HG03103 (cell line): ENCODE data around the gene LMLN.
"Not testable (repeated sequence)": the region's sequence is repeated elsewhere in the genome, so short reads cannot be mapped to it uniquely, and the experiment has no call there.

Experiments
- ATAC-seq: cut with Tn5 transposase; IDR thresholded peaks from one replicate; pipeline ENCODE4 v1.9.1; 2021; ENCODE audit warnings: low read depth; ENCODE audit not compliant: unreplicated experiment

LMLN gene

DNA sequence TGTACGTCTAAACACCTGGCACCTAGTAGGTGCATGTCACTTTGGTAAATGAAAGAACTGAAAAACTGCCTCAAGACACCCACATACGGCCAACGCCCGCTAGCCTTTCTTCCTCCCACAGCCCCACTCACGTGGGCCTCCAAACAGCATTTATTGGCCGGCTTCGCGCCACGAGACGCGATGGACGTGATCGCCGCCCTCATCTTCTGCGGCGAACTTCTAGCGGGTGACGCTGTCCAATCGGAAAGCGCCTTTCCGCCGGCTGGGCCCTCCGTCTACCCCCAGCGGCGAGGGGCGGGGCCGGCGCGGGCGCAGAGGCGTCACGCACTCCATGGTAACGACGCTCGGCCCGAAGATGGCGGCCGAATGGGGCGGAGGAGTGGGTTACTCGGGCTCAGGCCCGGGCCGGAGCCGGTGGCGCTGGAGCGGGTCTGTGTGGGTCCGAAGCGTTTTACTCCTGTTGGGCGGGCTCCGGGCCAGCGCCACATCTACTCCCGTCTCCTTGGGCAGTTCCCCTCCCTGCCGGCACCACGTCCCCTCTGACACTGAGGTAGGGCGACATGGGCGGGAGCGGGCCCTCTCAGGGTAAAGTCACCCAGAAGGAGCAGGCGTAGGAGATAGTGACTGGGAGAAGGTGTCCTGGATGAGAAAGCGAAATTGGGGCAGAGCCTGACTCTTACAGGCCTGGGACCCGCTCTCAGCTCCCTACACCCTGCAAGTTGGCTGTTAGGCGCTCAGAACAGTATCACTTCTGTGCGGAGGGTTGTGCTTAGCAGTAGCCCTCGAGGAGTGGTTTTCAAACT is at the start of gene LMLN:
TSS of gene LMLN (plus strand) at position 327 of the 803 bp plus-strand sequence. CDS start at position 356, 29 bp downstream.
- peak; percentile 96 for ATAC-seq

DNA sequence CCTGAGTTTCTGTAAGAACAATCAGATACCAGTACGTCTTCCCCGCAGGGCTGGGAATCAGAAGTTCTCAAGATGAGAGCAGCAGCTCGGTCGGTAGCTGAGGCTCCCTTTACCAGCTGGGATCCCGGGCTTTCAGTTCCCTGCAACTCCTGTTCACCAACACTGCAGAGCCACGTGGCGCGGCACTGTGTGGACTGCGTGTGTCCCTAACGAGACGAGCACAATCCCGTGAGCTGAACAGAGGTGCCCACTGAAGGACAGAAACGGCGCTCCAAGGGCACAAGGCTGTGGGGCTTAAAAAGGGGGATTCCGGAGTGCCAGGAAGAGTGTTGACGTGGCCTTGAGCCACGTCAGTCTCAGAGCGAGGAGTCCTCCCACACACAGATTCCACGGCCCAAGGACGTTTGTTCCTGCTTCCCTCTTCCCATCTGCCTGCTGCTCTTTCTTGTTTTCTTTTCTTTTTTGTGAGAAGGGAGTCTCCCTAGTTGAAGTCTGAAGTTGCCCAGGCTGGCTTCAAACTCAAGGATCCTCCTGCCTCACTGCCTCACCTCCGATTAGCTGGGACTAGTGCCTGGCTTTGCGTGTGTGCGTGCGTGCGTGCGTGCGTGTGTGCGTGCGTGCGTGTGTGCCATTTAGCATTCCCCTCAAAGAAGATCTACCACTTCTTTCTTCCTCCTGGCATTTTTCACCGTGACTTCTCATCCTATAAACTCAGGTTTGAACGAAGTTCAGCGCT is 47.1 kb upstream of the LMLN start:
- ATAC-seq: no peak

GRCh38 chr3:197913641-197914380 is 46.2 kb upstream of the LMLN start:
- ATAC-seq: no peak

DNA sequence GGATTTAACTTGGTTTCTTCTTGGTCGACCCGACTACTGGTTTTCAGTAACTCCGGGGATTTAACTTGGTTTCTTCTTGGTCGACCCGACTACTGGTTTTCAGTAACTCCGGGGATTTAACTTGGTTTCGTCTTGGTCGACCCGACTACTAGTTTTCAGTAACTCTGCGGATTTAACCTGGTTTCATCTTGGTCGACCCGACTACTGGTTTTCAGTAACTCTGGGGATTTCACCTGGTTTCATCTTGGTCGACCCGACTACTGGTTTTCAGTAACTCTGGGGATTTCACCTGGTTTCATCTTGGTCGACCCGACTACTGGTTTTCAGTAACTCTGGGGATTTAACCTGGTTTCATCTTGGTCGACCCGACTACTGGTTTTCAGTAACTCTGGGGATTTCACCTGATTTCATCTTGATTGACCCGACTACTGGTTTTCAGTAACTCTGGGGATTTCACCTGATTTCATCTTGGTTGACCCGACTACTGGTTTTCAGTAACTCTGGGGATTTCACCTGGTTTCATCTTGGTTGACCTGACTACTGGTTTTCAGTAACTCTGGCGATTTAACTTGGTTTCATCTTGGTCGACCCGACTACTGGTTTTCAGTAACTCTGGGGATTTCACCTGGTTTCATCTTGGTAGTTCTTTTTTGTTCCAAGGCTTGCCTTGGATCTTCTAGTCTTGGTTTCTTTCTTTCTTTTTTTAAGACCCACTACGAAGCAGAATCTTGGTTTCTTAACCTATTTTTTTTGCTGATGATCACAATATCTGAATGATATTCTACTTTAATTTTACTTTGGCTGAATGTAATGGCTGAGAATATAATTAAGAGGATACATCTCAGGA is 38.4 kb upstream of the LMLN start:
- ATAC-seq: not testable (repeated sequence)

DNA sequence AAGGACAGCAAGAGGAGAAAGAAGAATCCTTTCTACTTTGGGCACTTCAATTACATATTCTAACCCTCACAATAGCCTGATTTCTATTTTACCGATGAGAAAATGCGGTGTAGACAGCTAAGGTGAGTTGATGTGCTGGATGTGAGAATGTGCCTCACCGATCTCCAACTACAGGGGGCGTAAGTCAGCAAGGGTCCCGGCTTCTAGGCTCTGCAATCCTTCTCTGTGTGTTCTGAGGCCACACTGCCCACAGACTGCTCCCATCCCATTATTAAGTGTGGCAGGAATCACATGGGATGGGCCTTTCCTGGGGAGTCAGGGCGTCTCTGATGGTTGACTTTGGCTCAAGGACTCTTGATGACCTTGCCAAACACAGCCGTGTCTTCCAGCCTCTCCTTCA is 33.6 kb upstream of the LMLN start:
- no peak for ATAC-seq

DNA sequence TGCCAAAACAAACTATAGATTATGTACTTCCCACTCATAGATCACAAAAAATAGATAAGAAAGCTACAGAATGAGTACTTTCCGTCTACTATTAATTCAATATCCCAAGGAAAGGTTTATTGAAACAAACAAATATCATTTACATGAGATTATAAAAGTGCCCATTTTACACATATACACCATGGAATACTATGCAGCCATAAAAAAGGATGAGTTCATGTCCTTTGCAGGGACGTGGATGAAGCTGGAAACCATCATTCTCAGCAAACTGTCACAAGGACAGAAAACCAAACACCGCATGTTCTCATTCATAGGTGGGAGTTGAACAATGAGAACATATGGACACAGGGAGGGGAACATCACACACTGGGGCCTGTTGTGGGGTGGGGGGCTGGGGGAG is 32.4 kb upstream of the LMLN start:
- ATAC-seq: not testable (repeated sequence)

DNA sequence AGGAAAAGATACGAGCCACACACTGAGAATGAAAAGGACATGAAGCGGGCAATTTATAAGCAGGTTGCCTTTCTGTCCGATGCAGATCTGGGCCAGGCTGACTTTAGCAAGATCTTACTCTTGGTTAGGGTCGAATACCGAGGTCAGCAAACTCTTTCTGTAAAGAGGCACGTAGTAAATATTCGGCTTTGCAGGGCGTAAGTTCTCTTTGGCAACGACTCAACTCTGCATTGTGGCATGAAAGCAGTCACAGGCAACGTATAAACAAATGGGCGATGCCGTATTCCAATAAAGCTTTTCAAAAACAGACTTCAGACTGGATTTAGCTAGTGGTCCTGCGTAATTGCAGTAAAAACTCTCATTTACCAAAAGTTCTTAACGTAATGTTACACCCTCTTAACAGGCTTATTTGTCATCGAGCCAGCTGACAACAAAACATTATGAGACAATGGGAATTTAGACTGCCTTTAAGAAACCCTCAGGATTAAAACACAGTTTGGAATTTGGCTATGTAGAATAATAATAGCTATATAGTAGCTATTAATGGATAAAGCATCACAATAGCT is 23.1 kb upstream of the LMLN start:
- no peak for ATAC-seq

DNA sequence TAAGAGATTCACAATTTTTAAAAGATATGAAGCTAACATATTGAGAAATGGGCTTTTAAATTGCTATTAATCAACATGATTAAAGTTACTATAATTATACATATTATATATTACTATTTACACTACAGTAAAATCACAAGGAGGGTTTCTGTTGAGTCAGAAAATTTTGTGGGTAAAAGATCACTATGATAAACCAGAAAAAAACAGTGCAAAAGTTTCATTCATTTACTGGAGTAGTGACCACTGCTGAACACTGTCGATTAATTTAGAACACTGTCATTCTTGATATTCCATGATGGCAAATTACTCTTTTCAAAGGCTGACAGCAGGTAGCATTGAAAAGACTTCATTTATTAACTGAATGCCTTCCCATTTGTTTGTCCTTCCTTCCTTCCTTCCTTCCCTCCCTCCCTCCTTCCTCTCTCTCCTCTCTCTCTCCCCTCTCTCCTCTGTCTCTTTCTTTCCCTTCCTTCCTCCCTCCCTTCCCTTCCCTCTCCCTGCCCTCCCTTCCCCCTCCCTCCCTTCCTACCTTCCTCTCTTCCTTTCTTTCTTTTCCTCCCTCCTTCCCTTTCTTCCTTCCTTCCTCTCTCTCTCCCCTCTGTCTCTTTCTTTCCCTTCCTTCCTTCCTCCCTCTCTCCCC is 19.2 kb upstream of the LMLN start:
- no peak for ATAC-seq

- ATAC-seq: no peak
These were observed 17.0 kb upstream of the LMLN start for GRCh38 chr3:197942956-197943556.

DNA sequence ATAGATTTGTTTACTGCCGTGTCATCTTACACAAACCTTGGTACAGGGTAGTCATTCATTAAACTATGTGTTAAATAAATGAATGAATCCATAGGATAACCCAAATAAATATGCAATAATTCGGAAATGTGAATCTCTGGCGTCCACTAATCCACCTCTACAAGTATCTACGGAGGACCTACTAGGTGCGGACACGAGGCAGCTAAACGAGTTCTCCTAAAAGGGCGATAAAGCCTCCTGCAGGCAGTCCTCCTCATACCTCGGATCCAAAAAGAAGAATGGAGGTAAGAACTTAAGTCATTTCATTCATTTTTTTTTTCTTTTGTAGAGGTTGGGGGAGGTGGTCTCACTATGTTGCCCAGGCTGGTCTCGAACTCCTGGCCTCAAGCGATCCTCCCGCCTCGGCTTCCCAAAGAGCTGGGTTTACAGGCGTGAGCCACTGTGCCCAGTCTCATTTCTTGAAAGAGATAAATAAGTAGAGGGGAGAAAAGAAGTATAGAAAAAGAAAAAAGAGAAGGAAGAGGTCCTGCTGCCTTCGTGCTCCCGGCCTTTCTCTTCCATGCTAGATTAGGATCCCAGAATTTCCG is 10.7 kb upstream of the LMLN start:
- no peak for ATAC-seq

- ATAC-seq: peak; percentile 88
These were observed 10.0 kb upstream of the LMLN start, which contains the start of gene RPL35A for GRCh38 chr3:197949778-197950676. RPL35A (plus strand) TSS chr3:197950190; CDS start chr3:197950968, 778 bp downstream.

DNA sequence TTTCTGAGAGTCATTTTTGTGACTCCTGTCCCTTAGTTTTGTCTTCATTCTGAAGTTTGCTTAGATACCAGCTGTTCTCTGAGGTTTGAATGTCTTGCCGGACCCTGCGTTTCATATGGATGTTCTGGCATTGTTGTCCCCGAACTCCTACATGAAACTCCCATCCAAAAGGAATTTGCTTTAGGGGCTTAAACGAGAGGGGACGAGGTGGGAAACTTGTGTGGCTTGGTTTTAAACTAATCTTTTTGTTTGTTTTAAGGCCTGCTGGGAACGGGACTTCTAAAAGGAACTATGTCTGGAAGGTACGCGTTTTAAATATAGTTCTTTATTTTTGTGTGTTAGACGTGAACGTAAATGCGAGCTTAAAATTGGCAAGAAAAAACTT is 9.3 kb upstream of the LMLN start:
- no peak for ATAC-seq

DNA sequence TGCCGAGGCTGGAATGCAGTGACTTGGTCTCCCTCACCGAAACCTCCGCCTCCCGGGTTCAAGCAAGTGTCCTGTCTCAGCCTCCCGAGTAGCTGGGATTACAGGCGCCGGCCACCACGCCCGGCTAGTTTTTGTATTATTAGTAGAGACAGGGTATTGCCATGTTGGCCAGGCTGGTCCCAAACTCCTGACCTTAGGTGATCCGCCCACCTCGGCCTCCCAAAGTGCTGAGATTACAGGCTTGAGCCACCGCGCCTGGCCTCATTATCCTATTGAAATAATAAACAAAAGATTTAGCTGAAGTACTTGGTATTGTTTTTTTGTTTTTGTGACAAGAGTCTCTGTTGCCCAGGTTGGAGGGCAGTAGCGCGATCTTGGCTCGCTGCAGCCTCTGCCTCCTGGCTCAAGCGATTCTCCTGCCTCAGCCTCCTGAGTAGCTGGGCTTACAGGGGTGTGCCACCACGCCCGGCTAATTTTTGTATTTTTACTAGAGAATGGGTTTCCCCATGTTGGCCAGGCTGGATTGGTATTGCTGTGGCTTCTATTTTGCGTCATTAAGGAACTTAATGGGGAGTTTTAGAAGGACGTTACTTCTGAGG is 8.5 kb upstream of the LMLN start:
- no peak for ATAC-seq

GRCh38 chr3:197952440-197952839 is 7.6 kb upstream of the LMLN start:
- ATAC-seq: no peak

- no peak for ATAC-seq
These were observed 6.7 kb upstream of the LMLN start for GRCh38 chr3:197953325-197953724.

- no peak for ATAC-seq
These were observed 6.1 kb upstream of the LMLN start for GRCh38 chr3:197953881-197954280.

- no peak for ATAC-seq
These were observed 4.0 kb upstream of the LMLN start for GRCh38 chr3:197955892-197956477.
